Ascending aorta (tissue), 2 donors: ENCODE data around the gene EIF5AL1. TPM values are rescaled to one million over a fixed set of nuclear protein-coding genes. Genes with fewer than 3 reads are reported as not detected.

Experiments used
- DNase-seq, 2 donors: peaks; one replicate each; pipeline ENCODE4 v3.0.0-alpha.2; 2019; ENCODE audit warnings: low spot score in 2 of 2
- H3K27ac ChIP-seq, 2 donors: fragments of 200-600 bp; sonication (generic); one replicate each; pipeline ENCODE4 v1.5.1; 2016 to 2017; ENCODE audit warnings: mild to moderate bottlenecking in 1 of 2
- H3K27me3 ChIP-seq: fragments of 200-600 bp; sonication (generic); one replicate; pipeline ENCODE4 v1.5.1; 2017
- H3K36me3 ChIP-seq, 2 donors: fragments of 200-600 bp; sonication (generic); one replicate each; pipeline ENCODE4 v1.5.1; 2016
- H3K4me1 ChIP-seq, 2 donors: fragments of 200-600 bp; sonication (generic); one replicate each; pipeline ENCODE4 v1.5.1; 2016 to 2017; ENCODE audit warnings: mild to moderate bottlenecking in 1 of 2
- H3K4me3 ChIP-seq, 2 donors: fragments of 200-600 bp; sonication (generic); one replicate each; pipeline ENCODE4 v1.5.1; 2016 to 2017; ENCODE audit warnings: mild to moderate bottlenecking in 1 of 2
- H3K9me3 ChIP-seq, 2 donors: fragments of 200-600 bp; sonication (generic); one replicate each; pipeline ENCODE4 v1.5.1; 2016
- CTCF ChIP-seq, 3 experiments: fragments of 200-600 bp in 2 of 3; fragments of 450-650 bp in 1 of 3; sonication (generic) in 2 of 3; IDR thresholded peaks; one replicate each; pipeline ENCODE4 v1.5.1; 2016 to 2019; ENCODE audit warnings: antibody characterized with exemption in 3 of 3, mild to moderate bottlenecking in 1 of 3, moderate library complexity in 1 of 3
- intact Hi-C: fragments of 100-400 bp; cut with DNase I; formaldehyde crosslinking; loops from one replicate; pipeline ENCODE4 v1.15.1; 2023
- total RNA-seq: library from RNA; depleted of rRNA; stranded (reverse); fragments of >200 nt; gene quantifications from one replicate; pipeline ENCODE4 v1.1.0, GENCODE V29; 2016

EIF5AL1 gene
- total RNA-seq, 1 donor from 2014 or later: 0.21 TPM

- DNase-seq: no peak
- Histone ChIP-seq H3K36me3 (no peaks in the 10 kb centered on the region), H3K27me3 (no peaks in the 10 kb centered on the region), H3K4me1 (no peaks in the 10 kb centered on the region), H3K27ac (no peak overlapping the region), H3K4me3 (no peak overlapping the region), H3K9me3 (no peaks in the 10 kb centered on the region)
- no peak for TF ChIP-seq CTCF (IDR thresholded peaks at IDR 0.05)
- intact Hi-C loops: no loop called here
Observed at GRCh38 chr10:79475119-79475653, 37.1 kb upstream of the EIF5AL1 start.

GRCh38 chr10:79475877-79476276 is 36.5 kb upstream of the EIF5AL1 start:
- no peak overlapping the region for H3K4me3 ChIP-seq
- no peak for TF ChIP-seq CTCF (IDR thresholded peaks at IDR 0.05)
- no peaks in the 10 kb centered on the region for H3K4me1 ChIP-seq
- intact Hi-C loops: no loop called here
- H3K36me3 ChIP-seq: no peaks in the 10 kb centered on the region
- no peaks in the 10 kb centered on the region for H3K9me3 ChIP-seq
- DNase-seq: no peak
- H3K27ac ChIP-seq: no peak overlapping the region
- no peaks in the 10 kb centered on the region for H3K27me3 ChIP-seq

- Histone ChIP-seq H3K27me3 (no peaks in the 10 kb centered on the region), H3K27ac (no peak overlapping the region), H3K4me1 (no peaks in the 10 kb centered on the region), H3K36me3 (no peaks in the 10 kb centered on the region), H3K9me3 (no peaks in the 10 kb centered on the region), H3K4me3 (no peak overlapping the region)
- DNase-seq: no peak
- no peak for TF ChIP-seq CTCF (IDR thresholded peaks at IDR 0.05)
- intact Hi-C loops: no loop called here
Observed at GRCh38 chr10:79476645-79477044, 35.7 kb upstream of the EIF5AL1 start.

- TF ChIP-seq CTCF (IDR thresholded peaks at IDR 0.05): no peak
- Histone ChIP-seq H3K27me3 (no peaks in the 10 kb centered on the region), H3K4me3 (no peak overlapping the region), H3K27ac (no peak overlapping the region), H3K9me3 (no peaks in the 10 kb centered on the region), H3K4me1 (no peaks in the 10 kb centered on the region), H3K36me3 (no peaks in the 10 kb centered on the region)
- intact Hi-C loops: no loop called here
- no peak for DNase-seq
Observed at GRCh38 chr10:79477456-79477855, 34.9 kb upstream of the EIF5AL1 start.

- TF ChIP-seq CTCF (IDR thresholded peaks at IDR 0.05): no peak
- H3K27me3 ChIP-seq: no peaks in the 10 kb centered on the region
- H3K4me3 ChIP-seq: no peak overlapping the region
- H3K9me3 ChIP-seq: no peaks in the 10 kb centered on the region
- H3K4me1 ChIP-seq: no peaks in the 10 kb centered on the region
- intact Hi-C loops: no loop called here
- H3K27ac ChIP-seq: no peak overlapping the region
- no peaks in the 10 kb centered on the region for H3K36me3 ChIP-seq
- no peak for DNase-seq
Observed at GRCh38 chr10:79479283-79479909, 32.9 kb upstream of the EIF5AL1 start.
